Measurements from ENCODE around the gene IQGAP2. TPM values are rescaled to one million over a fixed set of nuclear protein-coding genes. Genes with fewer than 3 reads are reported as not detected.

IQGAP2 gene
- total and polyA plus RNA-seq, 9 of the 15 experiments (the other 6 are each of a cell fraction or from before 2014, with no cell fraction given) = 8.7 to 23.2 (median 17.4) TPM

GRCh38 chr5:76367623-76368371 lies 35.3 kb upstream of the IQGAP2 start (continued):
- TF ChIP-seq PATZ1 (CRISPR knock-in tag; IDR thresholded peaks at IDR 0.05; ENCODE audit: borderline replicate concordance) = no peak
- TF ChIP-seq ZBTB9 (CRISPR knock-in tag; IDR thresholded peaks at IDR 0.05) = no peak
- no peak for TF ChIP-seq HNRNPK (IDR thresholded peaks at IDR 0.05; ENCODE audit: low read depth, low read length, poor library complexity, severe bottlenecking)
- no peak for TF ChIP-seq ZNF239 (CRISPR knock-in tag; IDR thresholded peaks at IDR 0.05)
- TF ChIP-seq BRF1 (IDR thresholded peaks at IDR 0.05; ENCODE audit: borderline replicate concordance, extremely low read depth, insufficient read length) = no peak
- TF ChIP-seq USF1 (CRISPR knock-in tag; IDR thresholded peaks at IDR 0.05) = peak; percentile 76
- no peak for TF ChIP-seq ZNF146 (CRISPR knock-in tag; IDR thresholded peaks at IDR 0.05; ENCODE audit: unreplicated experiment)
- TF ChIP-seq ATF7 (IDR thresholded peaks at IDR 0.05) = no peak
- no peak for TF ChIP-seq ZKSCAN3 (CRISPR knock-in tag; IDR thresholded peaks at IDR 0.05)
- TF ChIP-seq ILK (tag; IDR thresholded peaks at IDR 0.05; ENCODE audit: borderline replicate concordance, low read depth) = no peak
- TF ChIP-seq CBFB (CRISPR knock-in tag; IDR thresholded peaks at IDR 0.05) = no peak
- TF ChIP-seq MECOM (CRISPR knock-in tag; IDR thresholded peaks at IDR 0.05) = no peak
- TF ChIP-seq NFE2L1 (tag; IDR thresholded peaks at IDR 0.05; ENCODE audit: borderline replicate concordance, low read depth) = 0 out of 2 replicates have a peak, but pooled peaks have one; percentile 26
- TF ChIP-seq ARID3B (CRISPR knock-in tag; IDR thresholded peaks at IDR 0.05; ENCODE audit: borderline replicate concordance) = no peak
- no peak for TF ChIP-seq E2F3 (CRISPR knock-in tag; IDR thresholded peaks at IDR 0.05)
- TF ChIP-seq CREB1 (IDR thresholded peaks at IDR 0.05) = no peak
- TF ChIP-seq CREB1 (CRISPR knock-in tag; IDR thresholded peaks at IDR 0.05) = no peak
- TF ChIP-seq E2F6 (IDR thresholded peaks at IDR 0.05; ENCODE audit: borderline replicate concordance in 1 of 2, extremely low read depth in 1 of 2, insufficient read depth in 1 of 2, insufficient read length in 1 of 2, low read depth in 1 of 2, low read length in 1 of 2, poor library complexity in 1 of 2, severe bottlenecking in 1 of 2) = no peak
- TF ChIP-seq CEBPB (tag; IDR thresholded peaks at IDR 0.05) = peak; percentile 58
- no peak for TF ChIP-seq HSF4 (CRISPR knock-in tag; IDR thresholded peaks at IDR 0.05; ENCODE audit: borderline replicate concordance)
